IMR-90 (cell line): ENCODE data around the gene CD164L2.

Experiments used
- BHLHE40 ChIP-seq: fragments of 150-350 bp; IDR thresholded peaks from 2 replicates; pipeline ENCODE4 v1.6.1; 2016; ENCODE audit warnings: mild to moderate bottlenecking, low read depth, low read length
- CEBPB ChIP-seq: IDR thresholded peaks from 2 replicates; pipeline ENCODE4 v1.6.1; 2012; ENCODE audit warnings: low read depth, low read length, improper control_type of control experiment
- FOS ChIP-seq: fragments of 150-350 bp; IDR thresholded peaks from 2 replicates; pipeline ENCODE4 v1.6.1; 2016; ENCODE audit warnings: low read depth, low read length
- MAFK ChIP-seq: IDR thresholded peaks from 2 replicates; pipeline ENCODE4 v1.6.1; 2012; ENCODE audit warnings: low read depth, low read length, improper control_type of control experiment
- MAZ ChIP-seq: IDR thresholded peaks from 2 replicates; pipeline ENCODE4 v1.6.1; 2012; ENCODE audit warnings: low read depth, mild to moderate bottlenecking, low read length, improper control_type of control experiment, moderate library complexity, borderline replicate concordance
- MXI1 ChIP-seq: IDR thresholded peaks from 2 replicates; pipeline ENCODE4 v1.6.1; 2012; ENCODE audit warnings: low read depth, mild to moderate bottlenecking, low read length, moderate library complexity, borderline replicate concordance
- POLR2A ChIP-seq: IDR thresholded peaks from 2 replicates; pipeline ENCODE4 v1.6.1; 2012; ENCODE audit warnings: mild to moderate bottlenecking, low read depth, low read length
- RAD21 ChIP-seq: IDR thresholded peaks from 2 replicates; pipeline ENCODE4 v1.6.1; 2012; ENCODE audit warnings: low read length, improper control_type of control experiment
- RCOR1 ChIP-seq: IDR thresholded peaks from 2 replicates; pipeline ENCODE4 v1.6.1; 2012; ENCODE audit warnings: mild to moderate bottlenecking, low read length, improper control_type of control experiment; ENCODE audit not compliant: insufficient replicate concordance
- RFX5 ChIP-seq: IDR thresholded peaks from 2 replicates; pipeline ENCODE4 v1.8.0; 2012; ENCODE audit warnings: low read depth, mild to moderate bottlenecking, low read length, moderate library complexity
- SMC3 ChIP-seq: fragments of 150-350 bp; IDR thresholded peaks from 2 replicates; pipeline ENCODE4 v1.6.1; 2016; ENCODE audit warnings: low read depth, mild to moderate bottlenecking, antibody characterized with exemption, low read length, moderate library complexity
- TF ChIP-seq, protein P1 (sequence below): conservative IDR thresholded peaks from 2 replicates; pipeline ENCODE4 v1.5.1; 2012; ENCODE audit warnings: mild to moderate bottlenecking, low read depth, low read length, improper control_type of control experiment
- TF ChIP-seq, protein P2 (sequence below): fragments of 150-350 bp; IDR thresholded peaks from 2 replicates; pipeline ENCODE4 v1.6.1; 2017; ENCODE audit warnings: mild to moderate bottlenecking, antibody characterized with exemption, low read length, low read depth

DNA sequence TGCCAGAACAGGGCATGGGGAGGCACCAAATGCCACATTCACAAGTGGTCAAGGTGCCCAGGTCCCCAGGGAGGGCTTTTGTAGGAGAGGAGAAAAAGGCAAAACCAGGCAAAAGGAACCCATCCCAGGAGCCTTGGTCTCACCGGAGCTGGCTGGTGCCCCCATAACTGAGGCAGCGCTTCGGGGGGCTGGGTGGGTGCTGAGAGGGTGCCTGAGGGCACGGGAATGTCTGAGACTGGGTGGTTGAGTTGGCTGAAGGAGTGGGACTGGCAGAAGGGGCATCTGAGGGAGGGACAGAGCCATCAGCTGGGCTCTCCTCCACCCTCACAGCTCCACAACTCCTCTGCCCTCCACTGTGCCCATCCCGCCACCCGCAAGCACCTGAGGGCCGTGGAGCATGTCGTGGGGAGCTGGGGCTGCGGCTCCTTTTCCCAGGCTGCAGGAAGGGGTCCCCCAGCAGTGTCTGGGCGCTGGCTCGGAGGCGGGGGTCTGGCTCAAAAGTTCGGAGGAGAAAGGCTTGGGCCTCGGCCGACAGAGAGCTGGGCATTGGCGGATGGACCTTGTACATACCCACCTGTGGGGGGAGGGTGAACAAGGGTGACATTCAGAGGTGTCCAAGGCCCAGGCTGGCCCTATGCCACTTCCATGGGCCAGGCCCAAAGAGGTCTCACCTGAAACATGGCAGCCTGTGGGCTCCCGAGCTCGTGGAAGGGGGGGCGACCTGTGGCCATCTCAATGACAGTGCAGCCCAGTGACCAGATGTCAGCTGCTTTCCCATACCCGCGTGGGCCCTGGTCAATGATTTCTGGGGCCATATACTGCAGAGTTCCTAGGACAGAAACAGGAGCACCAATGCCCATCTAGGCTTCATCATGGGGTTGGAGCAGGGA lies 24.9 kb downstream of the CD164L2 start:
- TF ChIP-seq, protein P1, sequence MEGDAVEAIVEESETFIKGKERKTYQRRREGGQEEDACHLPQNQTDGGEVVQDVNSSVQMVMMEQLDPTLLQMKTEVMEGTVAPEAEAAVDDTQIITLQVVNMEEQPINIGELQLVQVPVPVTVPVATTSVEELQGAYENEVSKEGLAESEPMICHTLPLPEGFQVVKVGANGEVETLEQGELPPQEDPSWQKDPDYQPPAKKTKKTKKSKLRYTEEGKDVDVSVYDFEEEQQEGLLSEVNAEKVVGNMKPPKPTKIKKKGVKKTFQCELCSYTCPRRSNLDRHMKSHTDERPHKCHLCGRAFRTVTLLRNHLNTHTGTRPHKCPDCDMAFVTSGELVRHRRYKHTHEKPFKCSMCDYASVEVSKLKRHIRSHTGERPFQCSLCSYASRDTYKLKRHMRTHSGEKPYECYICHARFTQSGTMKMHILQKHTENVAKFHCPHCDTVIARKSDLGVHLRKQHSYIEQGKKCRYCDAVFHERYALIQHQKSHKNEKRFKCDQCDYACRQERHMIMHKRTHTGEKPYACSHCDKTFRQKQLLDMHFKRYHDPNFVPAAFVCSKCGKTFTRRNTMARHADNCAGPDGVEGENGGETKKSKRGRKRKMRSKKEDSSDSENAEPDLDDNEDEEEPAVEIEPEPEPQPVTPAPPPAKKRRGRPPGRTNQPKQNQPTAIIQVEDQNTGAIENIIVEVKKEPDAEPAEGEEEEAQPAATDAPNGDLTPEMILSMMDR: no peak
- no peak for TF ChIP-seq POLR2A
- no peak for TF ChIP-seq RAD21
- TF ChIP-seq FOS: no peak
- TF ChIP-seq SMC3: no peak
- TF ChIP-seq, protein P2, sequence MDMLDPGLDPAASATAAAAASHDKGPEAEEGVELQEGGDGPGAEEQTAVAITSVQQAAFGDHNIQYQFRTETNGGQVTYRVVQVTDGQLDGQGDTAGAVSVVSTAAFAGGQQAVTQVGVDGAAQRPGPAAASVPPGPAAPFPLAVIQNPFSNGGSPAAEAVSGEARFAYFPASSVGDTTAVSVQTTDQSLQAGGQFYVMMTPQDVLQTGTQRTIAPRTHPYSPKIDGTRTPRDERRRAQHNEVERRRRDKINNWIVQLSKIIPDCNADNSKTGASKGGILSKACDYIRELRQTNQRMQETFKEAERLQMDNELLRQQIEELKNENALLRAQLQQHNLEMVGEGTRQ: no peak
- TF ChIP-seq MXI1: no peak
- TF ChIP-seq MAFK: no peak
- TF ChIP-seq CEBPB: no peak
- no peak for TF ChIP-seq MAZ
- TF ChIP-seq RFX5: no peak
- no peak for TF ChIP-seq RCOR1
- no peak for TF ChIP-seq BHLHE40
